GM12878 (cell line): Measurements from ENCODE around the gene C20orf96.

Source experiments
- NFYB ChIP-seq: IDR thresholded peaks from 2 replicates; pipeline ENCODE4 v1.6.1; 2011; ENCODE audit warnings: low read depth, mild to moderate bottlenecking, low read length, improper control_type of control experiment, moderate library complexity; ENCODE audit not compliant: insufficient read depth
- SRF ChIP-seq, 2 experiments: IDR thresholded peaks; 2 replicates each; pipeline ENCODE4 v1.6.1; 2011; ENCODE audit warnings: low read depth in 2 of 2, low read length in 2 of 2, mild to moderate bottlenecking in 1 of 2, moderate library complexity in 1 of 2
- STAT3 ChIP-seq: IDR thresholded peaks from 2 replicates; pipeline ENCODE4 v1.6.1; 2011; ENCODE audit warnings: low read depth, low read length, improper control_type of control experiment
- TF ChIP-seq, protein P1 (sequence below), 3 experiments: IDR thresholded peaks in 2 of 3; conservative IDR thresholded peaks in 1 of 3; 2 replicates each; pipeline ENCODE4 v1.5.1; 2011; ENCODE audit warnings: low read depth in 3 of 3, low read length in 3 of 3, mild to moderate bottlenecking in 3 of 3, control low read depth in 2 of 3, moderate library complexity in 2 of 3, inconsistent platforms in 1 of 3, mixed read lengths in 1 of 3; ENCODE audit not compliant: control insufficient read depth in 2 of 3, insufficient read depth in 1 of 3; ENCODE audit errors: extremely low read depth in 1 of 3
- TF ChIP-seq, protein P2 (sequence below): IDR thresholded peaks from 2 replicates; pipeline ENCODE4 v1.6.1; 2012; ENCODE audit warnings: mild to moderate bottlenecking, low read depth, low read length

DNA sequence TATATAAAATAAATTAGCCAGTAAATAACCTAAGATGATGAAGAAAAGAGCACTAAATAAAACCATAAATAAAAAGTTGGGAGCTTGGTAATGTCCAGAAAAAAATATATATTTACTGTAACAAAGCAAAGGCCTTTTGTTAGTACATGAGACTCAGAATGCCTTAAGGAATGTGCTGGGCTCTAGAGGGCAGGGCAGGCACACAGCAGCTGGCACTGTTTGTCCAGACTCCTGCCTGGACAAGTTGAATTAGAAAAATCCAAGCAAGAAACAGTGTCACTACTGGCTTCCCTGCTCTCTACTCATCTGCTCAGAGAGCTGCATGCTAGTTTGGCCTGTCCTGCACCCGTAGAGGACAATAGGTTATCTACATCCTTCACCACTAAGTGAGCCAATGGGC lies 54.7 kb downstream of the C20orf96 start:
- TF ChIP-seq NFYB, result no peak
- TF ChIP-seq STAT3, result no peak
- TF ChIP-seq, protein P1, sequence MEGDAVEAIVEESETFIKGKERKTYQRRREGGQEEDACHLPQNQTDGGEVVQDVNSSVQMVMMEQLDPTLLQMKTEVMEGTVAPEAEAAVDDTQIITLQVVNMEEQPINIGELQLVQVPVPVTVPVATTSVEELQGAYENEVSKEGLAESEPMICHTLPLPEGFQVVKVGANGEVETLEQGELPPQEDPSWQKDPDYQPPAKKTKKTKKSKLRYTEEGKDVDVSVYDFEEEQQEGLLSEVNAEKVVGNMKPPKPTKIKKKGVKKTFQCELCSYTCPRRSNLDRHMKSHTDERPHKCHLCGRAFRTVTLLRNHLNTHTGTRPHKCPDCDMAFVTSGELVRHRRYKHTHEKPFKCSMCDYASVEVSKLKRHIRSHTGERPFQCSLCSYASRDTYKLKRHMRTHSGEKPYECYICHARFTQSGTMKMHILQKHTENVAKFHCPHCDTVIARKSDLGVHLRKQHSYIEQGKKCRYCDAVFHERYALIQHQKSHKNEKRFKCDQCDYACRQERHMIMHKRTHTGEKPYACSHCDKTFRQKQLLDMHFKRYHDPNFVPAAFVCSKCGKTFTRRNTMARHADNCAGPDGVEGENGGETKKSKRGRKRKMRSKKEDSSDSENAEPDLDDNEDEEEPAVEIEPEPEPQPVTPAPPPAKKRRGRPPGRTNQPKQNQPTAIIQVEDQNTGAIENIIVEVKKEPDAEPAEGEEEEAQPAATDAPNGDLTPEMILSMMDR (IDR thresholded peaks at IDR 0.05 in 2 of 3, conservative IDR thresholded peaks at IDR 0.05 in 1 of 3; ENCODE audit: control insufficient read depth in 2 of 3, extremely low read depth in 1 of 3, insufficient read depth in 1 of 3, low read depth in 3 of 3, low read length in 3 of 3), result 0 out of 6 replicates have a peak, but pooled peaks of 1 of the 3 experiments have one; percentile 2
- no peak for TF ChIP-seq SRF (IDR thresholded peaks at IDR 0.05; ENCODE audit: low read depth in 2 of 2, low read length in 2 of 2)
- TF ChIP-seq, protein P2, sequence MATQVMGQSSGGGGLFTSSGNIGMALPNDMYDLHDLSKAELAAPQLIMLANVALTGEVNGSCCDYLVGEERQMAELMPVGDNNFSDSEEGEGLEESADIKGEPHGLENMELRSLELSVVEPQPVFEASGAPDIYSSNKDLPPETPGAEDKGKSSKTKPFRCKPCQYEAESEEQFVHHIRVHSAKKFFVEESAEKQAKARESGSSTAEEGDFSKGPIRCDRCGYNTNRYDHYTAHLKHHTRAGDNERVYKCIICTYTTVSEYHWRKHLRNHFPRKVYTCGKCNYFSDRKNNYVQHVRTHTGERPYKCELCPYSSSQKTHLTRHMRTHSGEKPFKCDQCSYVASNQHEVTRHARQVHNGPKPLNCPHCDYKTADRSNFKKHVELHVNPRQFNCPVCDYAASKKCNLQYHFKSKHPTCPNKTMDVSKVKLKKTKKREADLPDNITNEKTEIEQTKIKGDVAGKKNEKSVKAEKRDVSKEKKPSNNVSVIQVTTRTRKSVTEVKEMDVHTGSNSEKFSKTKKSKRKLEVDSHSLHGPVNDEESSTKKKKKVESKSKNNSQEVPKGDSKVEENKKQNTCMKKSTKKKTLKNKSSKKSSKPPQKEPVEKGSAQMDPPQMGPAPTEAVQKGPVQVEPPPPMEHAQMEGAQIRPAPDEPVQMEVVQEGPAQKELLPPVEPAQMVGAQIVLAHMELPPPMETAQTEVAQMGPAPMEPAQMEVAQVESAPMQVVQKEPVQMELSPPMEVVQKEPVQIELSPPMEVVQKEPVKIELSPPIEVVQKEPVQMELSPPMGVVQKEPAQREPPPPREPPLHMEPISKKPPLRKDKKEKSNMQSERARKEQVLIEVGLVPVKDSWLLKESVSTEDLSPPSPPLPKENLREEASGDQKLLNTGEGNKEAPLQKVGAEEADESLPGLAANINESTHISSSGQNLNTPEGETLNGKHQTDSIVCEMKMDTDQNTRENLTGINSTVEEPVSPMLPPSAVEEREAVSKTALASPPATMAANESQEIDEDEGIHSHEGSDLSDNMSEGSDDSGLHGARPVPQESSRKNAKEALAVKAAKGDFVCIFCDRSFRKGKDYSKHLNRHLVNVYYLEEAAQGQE, result no peak
